NCI-H460 (cell line): ENCODE measurements around the gene DNM2. TPM values are rescaled to one million over a fixed set of nuclear protein-coding genes. Genes with fewer than 3 reads are reported as not detected.

Source experiments
- small RNA-seq, 2 experiments: library from RNA; depleted of rRNA; stranded (forward); fragments of <200 nt; gene quantifications; one replicate each; pipeline ENCODE3, GENCODE V24; 2014
- total RNA-seq: library from RNA; depleted of rRNA; stranded (reverse); fragments of >200 nt; shearing (Covaris generic); gene quantifications from 2 replicates; pipeline ENCODE4 v1.2.3, GENCODE V29; 2014; rRNA removed

Gene DNM2
- total RNA-seq, 1 experiment from 2014 or later, result 33.8 TPM

Small RNA genes lying within 50 kb of the gene (small RNA-seq; reads per million reads assigned to genes)
- gene MIR199A1 (0 reads per million in 2 experiments), gene MIR4748 (0 reads per million in 2 experiments), gene MIR638 (0 reads per million in 2 experiments), gene MIR6793 (0 reads per million in 2 experiments)

Other genes starting within 250 kb of the DNM2 start
- 65.7 and 70.5 TPM in 2 replicates for gene KEAP1, start 214.7 kb upstream of the DNM2 start, total RNA-seq
- 1.0 and 1.6 TPM in 2 replicates for gene S1PR5, start 200.6 kb upstream of the DNM2 start, total RNA-seq
- 27.4 and 38.9 TPM in 2 replicates for gene ATG4D, start 174.2 kb upstream of the DNM2 start, total RNA-seq
- gene KRI1, start 152.1 kb upstream of the DNM2 start, total RNA-seq, result 17.3 and 18.7 TPM in 2 replicates
- gene CDKN2D, start 149.1 kb upstream of the DNM2 start, total RNA-seq, result 3.5 and 4.2 TPM in 2 replicates
- 12.3 and 13.5 TPM in 2 replicates for gene AP1M2, start 130.8 kb upstream of the DNM2 start, total RNA-seq
- gene SLC44A2, start 92.5 kb upstream of the DNM2 start, total RNA-seq, result 2.6 TPM in 2 replicates
- 101 and 112 TPM in 2 replicates for gene ILF3, start 63.7 kb upstream of the DNM2 start, total RNA-seq
- 30.0 and 31.2 TPM in 2 replicates for gene QTRT1, start 16.6 kb upstream of the DNM2 start, total RNA-seq
- gene TMED1, start 118.1 kb downstream of the DNM2 start, total RNA-seq, result 14.2 and 17.0 TPM in 2 replicates
- 0.50 TPM in 1 of 2 replicates, not detected in the other for gene C19orf38, start 130.3 kb downstream of the DNM2 start, total RNA-seq
- gene CARM1, start 153.5 kb downstream of the DNM2 start, total RNA-seq, result 30.0 and 30.6 TPM in 2 replicates
- 26.6 and 28.5 TPM in 2 replicates for gene YIPF2, start 210.6 kb downstream of the DNM2 start, total RNA-seq
- gene TIMM29, start 210.7 kb downstream of the DNM2 start, total RNA-seq, result 16.5 and 16.6 TPM in 2 replicates
- gene SMARCA4, start 243.0 kb downstream of the DNM2 start, total RNA-seq, result 52.7 and 53.4 TPM in 2 replicates